ENCODE measurements around the gene ADAP1. TPM values are rescaled to one million over a fixed set of nuclear protein-coding genes. Genes with fewer than 3 reads are reported as not detected.
A peak's percentile ranks its signal among the peaks of the same experiment; 100 is the strongest.
"Not testable (repeated sequence)": the region's sequence is repeated elsewhere in the genome, so short reads cannot be mapped to it uniquely, and the experiment has no call there.

Gene ADAP1, protein sequence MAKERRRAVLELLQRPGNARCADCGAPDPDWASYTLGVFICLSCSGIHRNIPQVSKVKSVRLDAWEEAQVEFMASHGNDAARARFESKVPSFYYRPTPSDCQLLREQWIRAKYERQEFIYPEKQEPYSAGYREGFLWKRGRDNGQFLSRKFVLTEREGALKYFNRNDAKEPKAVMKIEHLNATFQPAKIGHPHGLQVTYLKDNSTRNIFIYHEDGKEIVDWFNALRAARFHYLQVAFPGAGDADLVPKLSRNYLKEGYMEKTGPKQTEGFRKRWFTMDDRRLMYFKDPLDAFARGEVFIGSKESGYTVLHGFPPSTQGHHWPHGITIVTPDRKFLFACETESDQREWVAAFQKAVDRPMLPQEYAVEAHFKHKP
- 37.8 TPM for polyA plus RNA-seq (2012; ENCODE audit: insufficient read depth, insufficient read length, low read depth)

- peak within 1 kb of the TSS; percentile 57 for H3K4me3 ChIP-seq (ENCODE audit: low read depth, low read length)
- no peaks in the 10 kb centered on the region for H3K9me3 ChIP-seq
- TF ChIP-seq, protein P1, sequence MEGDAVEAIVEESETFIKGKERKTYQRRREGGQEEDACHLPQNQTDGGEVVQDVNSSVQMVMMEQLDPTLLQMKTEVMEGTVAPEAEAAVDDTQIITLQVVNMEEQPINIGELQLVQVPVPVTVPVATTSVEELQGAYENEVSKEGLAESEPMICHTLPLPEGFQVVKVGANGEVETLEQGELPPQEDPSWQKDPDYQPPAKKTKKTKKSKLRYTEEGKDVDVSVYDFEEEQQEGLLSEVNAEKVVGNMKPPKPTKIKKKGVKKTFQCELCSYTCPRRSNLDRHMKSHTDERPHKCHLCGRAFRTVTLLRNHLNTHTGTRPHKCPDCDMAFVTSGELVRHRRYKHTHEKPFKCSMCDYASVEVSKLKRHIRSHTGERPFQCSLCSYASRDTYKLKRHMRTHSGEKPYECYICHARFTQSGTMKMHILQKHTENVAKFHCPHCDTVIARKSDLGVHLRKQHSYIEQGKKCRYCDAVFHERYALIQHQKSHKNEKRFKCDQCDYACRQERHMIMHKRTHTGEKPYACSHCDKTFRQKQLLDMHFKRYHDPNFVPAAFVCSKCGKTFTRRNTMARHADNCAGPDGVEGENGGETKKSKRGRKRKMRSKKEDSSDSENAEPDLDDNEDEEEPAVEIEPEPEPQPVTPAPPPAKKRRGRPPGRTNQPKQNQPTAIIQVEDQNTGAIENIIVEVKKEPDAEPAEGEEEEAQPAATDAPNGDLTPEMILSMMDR (IDR thresholded peaks at IDR 0.05; ENCODE audit: low read depth, low read length), result no peak
- DNase-seq, result peak; percentile 79
- peaks cover 4% of the 10 kb centered on the region for H3K27me3 ChIP-seq
- peaks cover 6% of the 10 kb centered on the region; the same call in 1 of the 2 replicates for H3K4me1 ChIP-seq
- no peaks in the 10 kb centered on the region for H3K36me3 ChIP-seq
These were observed at the start of gene ADAP1 for GRCh38 chr7:954330-955238. Gene ADAP1 (minus strand): TSS chr7:954680. CDS start chr7:954477, 203 bp downstream.

DNA sequence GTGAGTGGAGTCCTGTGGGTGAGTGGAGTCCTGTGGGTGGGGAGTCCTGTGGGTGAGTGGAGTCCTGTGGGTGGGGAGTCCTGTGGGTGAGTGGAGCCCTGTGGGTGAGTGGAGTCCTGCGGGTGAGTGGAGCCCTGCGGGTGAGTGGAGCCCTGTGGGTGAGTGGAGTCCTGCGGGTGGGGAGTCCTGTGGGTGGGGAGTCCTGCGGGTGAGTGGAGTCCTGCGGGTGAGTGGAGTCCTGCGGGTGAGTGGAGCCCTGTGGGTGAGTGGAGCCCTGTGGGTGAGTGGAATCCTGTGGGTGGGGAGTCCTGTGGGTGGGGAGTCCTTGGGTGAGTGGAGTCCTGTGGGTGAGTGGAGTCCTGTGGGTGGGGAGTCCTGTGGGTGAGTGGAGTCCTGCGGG lies 48.0 kb upstream of the ADAP1 start:
- not testable (repeated sequence) for DNase-seq

DNA sequence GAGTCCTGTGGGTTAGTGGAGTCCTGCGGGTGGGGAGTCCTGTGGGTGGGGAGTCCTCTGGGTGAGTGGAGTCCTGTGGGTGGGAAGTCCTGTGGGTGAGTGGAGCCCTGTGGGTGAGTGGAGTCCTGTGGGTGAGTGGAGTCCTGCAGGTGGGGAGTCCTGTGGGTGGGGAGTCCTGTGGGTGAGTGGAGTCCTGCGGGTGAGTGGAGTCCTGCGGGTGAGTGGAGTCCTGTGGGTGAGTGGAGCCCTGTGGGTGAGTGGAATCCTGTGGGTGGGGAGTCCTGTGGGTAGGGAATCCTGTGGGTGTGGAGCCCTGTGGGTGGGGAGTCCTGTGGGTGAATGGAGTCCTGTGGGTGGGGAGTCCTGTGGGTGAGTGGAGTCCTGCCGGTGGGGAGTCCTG lies 47.5 kb upstream of the ADAP1 start:
- H3K36me3 ChIP-seq, result peaks cover 20% of the 10 kb centered on the region
- not testable (repeated sequence) for H3K4me1 ChIP-seq; H3K9me3 ChIP-seq; DNase-seq; H3K4me3 ChIP-seq (ENCODE audit: low read depth, low read length); H3K27me3 ChIP-seq

More for the DNA sequence above, 48.0 kb upstream of the ADAP1 start:
- peaks cover 20% of the 10 kb centered on the region for H3K36me3 ChIP-seq
- not testable (repeated sequence) for H3K4me3 ChIP-seq (ENCODE audit: low read depth, low read length); H3K27me3 ChIP-seq; H3K4me1 ChIP-seq; H3K9me3 ChIP-seq

DNA sequence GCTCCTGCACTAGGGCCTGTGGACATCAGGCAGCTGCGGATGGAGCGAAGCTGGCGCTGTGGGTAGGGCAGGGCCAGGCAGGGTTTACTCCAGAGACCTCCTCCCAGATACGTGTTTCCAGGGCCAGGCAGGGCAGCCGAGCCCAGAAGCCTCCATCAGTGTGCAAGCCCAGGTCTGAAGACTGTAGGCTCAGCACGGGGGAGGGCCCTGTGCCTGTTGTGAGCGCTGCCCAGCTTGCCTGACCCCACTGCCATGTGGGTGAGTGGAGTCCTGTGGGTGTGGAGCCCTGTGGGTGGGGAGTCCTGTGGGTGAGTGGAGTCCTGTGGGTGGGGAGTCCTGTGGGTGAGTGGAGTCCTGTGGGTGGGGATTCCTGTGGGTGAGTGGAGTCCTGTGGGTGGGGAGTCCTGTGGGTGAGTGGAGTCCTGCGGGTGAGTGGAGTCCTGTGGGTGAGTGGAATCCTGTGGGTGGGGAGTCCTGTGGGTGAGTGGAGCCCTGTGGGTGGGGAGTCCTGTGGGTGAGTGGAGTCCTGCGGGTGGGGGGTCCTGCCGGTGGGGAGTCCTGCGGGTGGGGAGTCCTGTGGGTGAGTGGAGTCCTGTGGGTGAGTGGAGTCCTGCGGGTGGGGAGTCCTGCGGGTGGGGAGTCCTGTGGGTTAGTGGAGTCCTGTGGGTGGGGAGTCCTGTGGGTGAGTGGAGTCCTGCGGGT lies 46.7 kb upstream of the ADAP1 start:
- not testable (repeated sequence) for H3K4me1 ChIP-seq; H3K27me3 ChIP-seq; H3K9me3 ChIP-seq; H3K4me3 ChIP-seq (ENCODE audit: low read depth, low read length)
- H3K36me3 ChIP-seq, result peaks cover 22% of the 10 kb centered on the region
- DNase-seq, result peak; percentile 63

DNA sequence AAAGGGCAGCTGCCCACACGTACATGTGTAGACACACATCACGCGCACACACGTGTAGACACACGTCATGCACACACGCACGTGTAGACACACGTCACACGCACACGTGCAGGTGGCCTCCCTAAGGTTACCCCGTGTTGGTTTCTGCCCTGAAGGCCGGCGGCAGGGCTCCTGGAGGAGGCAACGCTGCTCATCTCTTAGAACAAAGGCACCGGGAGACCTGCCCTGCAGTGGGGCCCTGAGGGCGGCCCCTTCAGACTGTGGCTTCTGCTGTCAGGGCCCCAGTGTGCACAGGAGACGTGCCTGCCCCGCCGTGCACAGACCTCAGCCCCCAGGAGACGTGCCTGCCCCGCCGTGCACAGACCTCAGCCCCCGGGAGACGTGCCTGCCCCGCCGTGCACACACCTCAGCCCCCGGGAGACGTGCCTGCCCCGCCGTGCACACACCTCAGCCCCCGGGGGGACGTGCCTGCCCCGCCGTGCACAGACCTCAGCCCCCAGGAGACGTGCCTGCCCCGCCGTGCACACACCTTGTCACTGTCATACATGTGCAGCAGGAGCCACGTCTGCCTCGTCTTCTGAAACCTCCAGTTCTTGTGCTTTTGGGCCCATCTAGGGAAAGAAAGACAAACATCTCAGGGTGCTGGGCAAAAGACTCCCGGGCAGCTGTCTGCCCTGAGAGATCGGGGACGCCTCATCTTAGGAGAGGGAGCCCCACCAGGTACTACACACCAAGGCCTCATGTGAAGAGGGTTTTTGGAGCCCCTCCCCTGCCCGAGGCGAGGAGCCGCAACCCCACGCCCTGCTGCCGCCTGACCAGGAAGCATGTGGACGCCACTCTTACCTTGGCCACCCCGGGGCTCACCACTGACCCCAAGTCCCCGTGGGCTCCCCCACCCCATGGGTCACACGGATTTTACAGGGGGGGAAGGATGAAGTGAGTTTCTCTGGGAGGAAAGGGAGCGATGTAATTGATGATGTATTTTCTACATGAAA lies 45.8 kb upstream of the ADAP1 start:
- peaks cover 27% of the 10 kb centered on the region for H3K36me3 ChIP-seq
- no peak for DNase-seq
- H3K27me3 ChIP-seq, result no peaks in the 10 kb centered on the region
- no peak overlapping the region for H3K4me3 ChIP-seq (ENCODE audit: low read depth, low read length)
- TF ChIP-seq, protein P1 (IDR thresholded peaks at IDR 0.05; ENCODE audit: low read depth, low read length), result no peak
- H3K4me1 ChIP-seq, result no peaks in the 10 kb centered on the region
- no peaks in the 10 kb centered on the region for H3K9me3 ChIP-seq

DNA sequence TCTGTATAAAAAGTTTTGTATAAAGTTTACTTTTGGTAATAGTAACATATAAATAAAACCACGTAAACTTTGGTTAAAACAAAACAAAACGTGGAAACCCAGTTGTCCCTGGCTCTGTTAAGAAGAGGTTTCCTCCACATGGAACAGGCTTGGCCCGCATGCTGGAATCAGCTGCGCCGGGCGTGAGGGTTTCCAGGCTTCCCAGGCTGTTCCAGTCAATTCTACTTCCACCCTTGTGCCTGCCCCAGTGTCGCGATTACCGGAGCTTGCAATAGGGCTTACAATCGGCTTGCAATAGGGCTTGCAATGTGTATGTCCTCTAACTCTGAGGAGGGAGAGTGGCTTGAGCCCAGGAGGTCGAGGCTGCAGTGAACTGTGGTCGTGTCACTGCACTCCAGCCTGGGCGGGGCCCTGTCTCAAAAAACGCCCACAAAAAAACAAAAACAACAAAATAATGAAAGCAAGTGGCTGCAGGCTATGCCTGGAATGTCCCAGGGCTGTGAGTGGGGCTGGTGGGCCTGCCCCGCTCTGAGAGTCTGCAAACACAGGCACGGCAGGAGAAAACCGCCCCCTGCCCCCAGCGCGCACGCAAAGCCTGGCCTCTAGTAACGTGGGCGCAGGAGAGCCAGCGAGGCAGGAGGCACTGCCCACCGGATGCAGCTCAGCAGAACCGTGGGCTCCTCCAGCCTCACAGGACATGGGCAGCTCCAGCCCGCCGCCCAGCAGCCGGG lies 44.8 kb upstream of the ADAP1 start:
- H3K4me3 ChIP-seq (ENCODE audit: low read depth, low read length), result no peak overlapping the region
- TF ChIP-seq, protein P1 (IDR thresholded peaks at IDR 0.05; ENCODE audit: low read depth, low read length), result no peak
- no peaks in the 10 kb centered on the region for H3K27me3 ChIP-seq

More for the DNA sequence above, 44.8 kb upstream of the ADAP1 start:
- Histone ChIP-seq H3K36me3 (peaks cover 27% of the 10 kb centered on the region), H3K9me3 (no peaks in the 10 kb centered on the region), H3K4me1 (no peaks in the 10 kb centered on the region)
- DNase-seq, result no peak
